K562 (cell line): ENCODE data around the gene BRD7. TPM values are rescaled to one million over a fixed set of nuclear protein-coding genes. Genes with fewer than 3 reads are reported as not detected.

Experiments used
- ATF3 ChIP-seq, 2 experiments: fragments of 450-650 bp in 1 of 2; sonication (generic) in 1 of 2; formaldehyde crosslinking in 1 of 2; IDR thresholded peaks in 1 of 2; conservative IDR thresholded peaks in 1 of 2; 2 replicates each; pipeline versions ENCODE4 v1.6.1 to v1.8.1; 2016 to 2023; ENCODE audit warnings: mild to moderate bottlenecking in 2 of 2, moderate library complexity in 2 of 2, inconsistent platforms in 1 of 2, missing genetic modification reagents in 1 of 2
- CHD7 ChIP-seq: fragments of 200-600 bp; sonication (generic); IDR thresholded peaks from one replicate; pipeline ENCODE4 v1.6.1; 2012; ENCODE audit warnings: mild to moderate bottlenecking, low read depth, low read length, inconsistent platforms
- ETV5 ChIP-seq: sonication (generic); formaldehyde crosslinking; IDR thresholded peaks from 2 replicates; pipeline ENCODE4 v1.4.0; 2020; ENCODE audit warnings: low read depth, mild to moderate bottlenecking, missing genetic modification reagents
- FOSL1 ChIP-seq: fragments of 200-800 bp; sonication (Bioruptor generic); conservative IDR thresholded peaks from 2 replicates; pipeline ENCODE4 v1.6.1; 2016; ENCODE audit warnings: missing genetic modification characterization, missing compliant biosample characterization
- HMBOX1 ChIP-seq: sonication (generic); IDR thresholded peaks from 2 replicates; pipeline ENCODE4 v1.6.1; 2016
- JUND ChIP-seq, 2 experiments: IDR thresholded peaks; 2 replicates in 1 of 2; 3 replicates in 1 of 2; pipeline ENCODE4 v1.6.1; 2011; ENCODE audit warnings: borderline replicate concordance in 2 of 2, low read depth in 2 of 2, low read length in 2 of 2, improper control_type of control experiment in 1 of 2, missing biosample characterization in 1 of 2, missing genetic modification characterization in 1 of 2, missing genetic modification reagents in 1 of 2
- MEIS2 ChIP-seq: fragments of 450-650 bp; IDR thresholded peaks from 2 replicates; pipeline ENCODE4 v1.6.1; 2014; ENCODE audit warnings: mild to moderate bottlenecking; ENCODE audit not compliant: partially characterized antibody
- PKNOX1 ChIP-seq: fragments of 450-650 bp; IDR thresholded peaks from 2 replicates; pipeline ENCODE4 v1.6.1; 2016
- RBM34 ChIP-seq: fragments of 200-400 bp; formaldehyde crosslinking; IDR thresholded peaks from 2 replicates; pipeline ENCODE4 v1.6.1; 2018; ENCODE audit warnings: low read length, borderline replicate concordance; ENCODE audit not compliant: insufficient read depth
- polyA plus RNA-seq, 8 experiments: library from polyadenylated mRNA; depleted of rRNA in 4 of 8; stranded (reverse) in 5 of 8; unstranded in 3 of 8; fragments of >200 nt; fragmentation: Nextera tagmentation in 2 of 8; fragmentation: Illumina TruSeq in 1 of 8; extraction: Ambion mirVana in 2 of 8; extraction: Trizol in 1 of 8; gene quantifications; 2 replicates each; pipeline versions ENCODE4 v1.2.1 to v1.2.3, GENCODE V29; 2011 to 2014; ENCODE audit warnings: inconsistent platforms in 1 of 8, missing spikeins in 1 of 8
- total RNA-seq, 7 experiments: library from RNA; depleted of rRNA in 6 of 7; stranded (reverse); fragments of >200 nt in 6 of 7; fragmentation: Illumina TruSeq in 2 of 7; extraction: Trizol in 2 of 7; gene quantifications; 2 replicates each; pipeline versions ENCODE4 v1.2.1 to v1.2.3, GENCODE V29; 2011 to 2021; ENCODE audit warnings: low replicate concordance in 1 of 7

Gene BRD7
- total and polyA plus RNA-seq, 9 of the 15 experiments (the other 6 are each of a cell fraction or from before 2014, with no cell fraction given), result 20.6 to 101 (median 68.7) TPM

GRCh38 chr16:50335196-50335958 is 33.4 kb downstream of the BRD7 start (continued):
- no peak for TF ChIP-seq CHD7
- peak; percentile 48; the same call in 1 of the 2 replicates for TF ChIP-seq FOSL1 (tag)
- 0 out of 2 replicates have a peak, but pooled peaks have one; percentile 37 for TF ChIP-seq JUND (IDR thresholded peaks at IDR 0.05; ENCODE audit: borderline replicate concordance, low read depth, low read length)
- no peak for TF ChIP-seq JUND (tag; IDR thresholded peaks at IDR 0.05; ENCODE audit: borderline replicate concordance, low read depth, low read length)
- no peak for TF ChIP-seq ETV5 (CRISPR knock-in tag)
- TF ChIP-seq RBM34, result no peak
- TF ChIP-seq ATF3 (IDR thresholded peaks at IDR 0.05), result peak; percentile 67
- TF ChIP-seq ATF3 (CRISPR knock-in tag; conservative IDR thresholded peaks at IDR 0.05), result no peak
- TF ChIP-seq MEIS2, result peak; percentile 44
- peak; percentile 82 for TF ChIP-seq HMBOX1
- peak; percentile 95 for TF ChIP-seq PKNOX1
